ENCODE results near the gene VTI1B. TPM values are rescaled to one million over a fixed set of nuclear protein-coding genes. Genes with fewer than 3 reads are reported as not detected.
"Not testable (repeated sequence)": the region's sequence is repeated elsewhere in the genome, so short reads cannot be mapped to it uniquely, and the experiment has no call there.

The VTI1B gene
- polyA plus RNA-seq (2013, experiment 1 of 2; ENCODE audit: insufficient read length), result 136 TPM
- 128 TPM for polyA plus RNA-seq (2013, experiment 2 of 2; ENCODE audit: insufficient read length)

- peak; percentile 80 for DNase-seq
Observed at GRCh38 chr14:67674480-67675218, at the start of gene VTI1B. VTI1B (minus strand) TSS chr14:67674632; CDS start chr14:67674489, 143 bp downstream.

GRCh38 chr14:67722293-67722692 is 47.9 kb upstream of the VTI1B start:
- no peak for DNase-seq

DNA sequence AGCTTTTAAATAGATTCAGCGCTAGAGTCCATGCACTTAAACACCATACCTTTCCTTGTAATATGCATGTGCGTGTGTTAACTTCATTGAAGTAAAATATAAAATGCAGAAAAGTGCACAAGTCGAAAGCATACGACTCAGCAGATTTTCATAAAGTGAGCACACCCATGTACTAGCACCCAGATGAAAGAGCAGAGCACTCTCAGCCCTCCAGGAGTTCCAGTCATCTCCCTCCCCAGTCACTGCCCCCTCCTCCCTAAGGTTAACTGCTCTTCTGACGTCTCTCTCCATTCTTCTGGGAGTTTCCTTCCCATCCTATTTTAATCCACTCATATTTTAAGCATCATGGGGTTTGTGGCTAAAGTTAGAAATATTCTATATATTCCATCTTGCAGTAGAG is 47.4 kb upstream of the VTI1B start:
- DNase-seq, result no peak

GRCh38 chr14:67719866-67720265 is 45.4 kb upstream of the VTI1B start:
- no peak for DNase-seq

DNA sequence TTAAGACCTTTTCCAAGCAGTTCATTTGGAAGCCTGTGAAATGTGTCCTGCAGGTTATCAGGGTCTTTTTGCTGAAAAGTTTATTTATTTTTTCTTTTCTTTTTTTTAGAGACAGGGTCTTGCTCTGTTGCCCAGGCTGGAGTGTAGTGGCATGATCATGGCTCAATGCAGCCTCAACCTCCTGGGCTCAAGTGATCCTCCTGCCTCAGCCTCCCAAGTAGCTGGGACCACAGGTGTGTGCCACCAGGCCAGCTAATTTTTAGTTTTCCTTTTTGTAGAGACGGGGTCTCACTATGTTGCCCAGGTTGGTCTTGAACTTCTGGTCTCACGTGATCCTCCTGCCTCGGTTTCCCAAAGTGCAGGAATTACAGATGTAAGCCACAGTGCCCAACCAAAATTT is 45.0 kb upstream of the VTI1B start:
- not testable (repeated sequence) for DNase-seq

DNA sequence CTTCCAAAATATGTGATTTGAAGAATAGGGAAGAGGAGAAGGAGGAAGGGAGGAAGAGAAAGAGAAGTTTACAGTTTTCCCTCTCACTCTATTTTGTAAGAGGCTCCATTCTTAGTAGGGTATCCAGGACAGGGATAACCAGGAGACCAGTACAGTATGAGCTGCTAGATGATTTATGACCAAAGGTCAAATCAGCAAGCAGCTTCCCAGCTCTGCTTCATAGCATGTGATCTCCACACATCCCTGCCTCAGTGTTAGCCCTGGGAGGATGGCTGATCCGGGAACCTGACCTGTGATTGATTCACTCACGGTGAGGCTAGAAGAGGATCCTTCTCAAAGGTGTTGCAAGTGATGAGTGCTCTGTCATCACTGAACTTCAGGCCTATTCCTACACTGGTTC is 43.8 kb upstream of the VTI1B start:
- no peak for DNase-seq

- DNase-seq, result no peak
Observed at GRCh38 chr14:67717048-67717447, 42.6 kb upstream of the VTI1B start.

GRCh38 chr14:67710209-67710608 is 35.8 kb upstream of the VTI1B start:
- DNase-seq, result no peak

- DNase-seq, result not testable (repeated sequence)
Observed at GRCh38 chr14:67709796-67710195, 35.4 kb upstream of the VTI1B start.

DNA sequence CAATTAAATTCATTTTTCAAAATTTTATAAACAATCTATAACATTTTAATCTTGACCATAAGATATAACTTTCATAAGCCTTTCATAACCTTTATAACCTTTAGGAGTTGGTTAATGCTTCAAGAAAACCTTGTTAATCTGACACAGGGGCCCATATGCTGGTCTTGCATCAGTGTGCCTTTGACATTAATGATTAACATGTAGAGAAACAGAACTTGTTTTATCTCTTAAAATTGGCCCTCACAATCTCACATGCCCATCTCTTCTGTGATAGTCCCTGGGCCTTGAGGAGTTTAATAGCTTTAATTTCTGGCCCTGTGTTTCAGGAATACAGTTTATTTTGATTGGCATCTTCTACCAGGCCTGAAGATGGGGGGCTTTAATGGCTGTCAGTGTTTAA is 34.9 kb upstream of the VTI1B start:
- not testable (repeated sequence) for DNase-seq

- DNase-seq, result no peak
Observed at GRCh38 chr14:67705211-67705610, 30.8 kb upstream of the VTI1B start.

DNA sequence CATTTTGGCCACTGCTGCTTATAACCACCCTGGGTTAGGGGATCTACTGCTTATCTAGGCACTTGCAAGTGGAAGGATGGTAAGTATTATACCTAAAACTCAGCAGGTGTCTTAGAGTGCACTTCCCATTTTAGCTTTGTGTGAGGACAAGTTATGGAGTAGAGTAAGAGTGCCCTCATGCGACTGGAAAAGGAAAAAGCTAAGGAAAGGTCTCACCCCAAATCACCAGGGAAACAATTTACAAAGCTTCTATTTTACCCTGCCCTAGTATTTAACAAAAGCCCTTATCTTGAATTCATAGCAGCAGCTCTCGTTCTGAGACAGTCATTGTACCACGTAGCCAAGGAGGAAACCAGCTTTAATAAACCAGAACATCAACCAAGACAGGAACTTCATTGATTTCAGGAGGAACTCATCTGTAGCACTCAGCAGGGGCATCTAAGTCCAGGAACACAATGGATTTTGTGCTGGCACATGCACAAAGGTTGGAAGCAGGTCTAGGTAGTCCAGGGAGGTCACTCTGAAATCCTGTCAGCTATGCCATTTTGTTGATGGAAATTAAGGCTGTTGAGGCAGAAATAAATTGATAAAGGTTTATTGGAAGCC is 30.2 kb upstream of the VTI1B start:
- DNase-seq, result peak; percentile 48

DNA sequence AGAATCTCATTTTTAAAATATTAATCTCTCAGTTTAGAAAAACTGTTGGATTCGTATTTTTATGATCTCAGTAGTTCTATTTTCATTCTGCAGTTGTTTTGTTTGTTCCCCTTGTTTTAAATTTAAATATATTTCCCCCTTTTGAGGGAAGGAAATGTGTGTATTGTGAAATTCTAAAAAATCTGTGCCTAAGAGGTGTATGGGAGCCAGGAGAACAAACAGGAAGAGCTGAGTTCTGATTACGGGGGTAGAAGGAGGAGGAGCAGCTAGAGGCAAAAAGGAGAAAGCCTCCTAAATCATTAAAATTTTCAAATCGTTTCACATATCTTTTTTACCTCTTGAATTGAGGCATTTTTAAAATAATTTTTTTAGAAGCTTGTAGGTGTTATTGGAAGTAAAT is 29.6 kb upstream of the VTI1B start:
- DNase-seq, result no peak

DNA sequence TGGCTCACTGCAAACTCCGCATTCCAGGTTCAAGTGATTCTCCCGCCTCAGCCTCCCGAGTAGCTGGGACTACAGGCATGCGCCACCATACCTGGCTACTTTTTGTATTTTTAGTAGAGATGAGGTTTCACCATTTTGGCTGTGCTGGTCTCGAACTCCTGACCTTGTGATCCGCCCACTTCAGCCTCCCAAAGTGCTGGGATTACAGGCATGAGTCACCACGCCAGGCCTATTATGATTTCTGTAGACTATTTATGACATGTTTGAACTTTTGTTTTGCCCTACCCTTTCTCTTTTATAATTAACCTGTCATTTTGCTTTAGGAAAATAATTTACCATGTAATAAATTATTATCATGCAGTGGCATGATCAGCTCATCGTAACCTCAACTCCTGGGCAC is 27.1 kb upstream of the VTI1B start, which contains the start of gene RDH12:
Gene RDH12 (plus strand): TSS at position 395 of the 400 bp plus-strand sequence. CDS start 20,757 bp downstream, outside the sequence.
- DNase-seq, result not testable (repeated sequence)

DNA sequence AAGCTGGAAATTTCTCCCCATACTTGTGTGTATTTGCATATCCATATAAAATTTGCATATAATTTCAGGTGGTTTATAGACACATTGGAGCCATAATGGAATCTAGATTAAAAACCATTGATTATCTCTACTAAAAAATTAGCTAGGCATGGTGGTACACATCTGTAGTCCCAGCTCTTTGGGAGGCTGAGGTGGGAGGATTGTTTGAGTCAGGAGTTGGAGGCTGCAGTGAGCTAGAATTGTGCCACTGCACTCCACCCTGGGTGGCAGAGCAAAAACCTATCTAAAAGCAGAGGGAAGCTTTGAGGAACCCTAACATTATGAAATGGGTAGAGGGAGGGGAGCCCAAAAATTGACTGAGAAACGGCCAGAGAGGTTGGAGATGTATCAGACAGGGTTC is 23.7 kb upstream of the VTI1B start:
- no peak for DNase-seq

DNA sequence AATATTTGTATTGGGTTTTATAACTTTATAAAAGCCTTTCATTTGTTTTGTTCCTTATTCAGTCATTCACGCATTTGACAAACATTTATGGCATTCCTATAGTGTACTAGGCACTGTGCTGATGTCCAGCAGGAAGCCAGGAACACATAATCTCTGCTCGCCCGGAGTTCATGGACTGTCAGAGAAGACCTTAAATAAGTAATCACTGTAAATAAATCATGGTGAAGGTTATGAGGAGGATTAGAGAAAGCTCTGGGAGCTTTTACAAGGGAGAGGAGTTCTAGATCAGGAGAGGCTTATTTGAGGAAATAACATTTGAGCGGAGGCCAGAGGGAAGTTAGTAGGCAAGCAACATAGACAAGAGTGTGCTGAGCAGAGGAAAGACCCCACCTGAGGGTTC is 22.6 kb upstream of the VTI1B start:
- DNase-seq, result no peak

DNA sequence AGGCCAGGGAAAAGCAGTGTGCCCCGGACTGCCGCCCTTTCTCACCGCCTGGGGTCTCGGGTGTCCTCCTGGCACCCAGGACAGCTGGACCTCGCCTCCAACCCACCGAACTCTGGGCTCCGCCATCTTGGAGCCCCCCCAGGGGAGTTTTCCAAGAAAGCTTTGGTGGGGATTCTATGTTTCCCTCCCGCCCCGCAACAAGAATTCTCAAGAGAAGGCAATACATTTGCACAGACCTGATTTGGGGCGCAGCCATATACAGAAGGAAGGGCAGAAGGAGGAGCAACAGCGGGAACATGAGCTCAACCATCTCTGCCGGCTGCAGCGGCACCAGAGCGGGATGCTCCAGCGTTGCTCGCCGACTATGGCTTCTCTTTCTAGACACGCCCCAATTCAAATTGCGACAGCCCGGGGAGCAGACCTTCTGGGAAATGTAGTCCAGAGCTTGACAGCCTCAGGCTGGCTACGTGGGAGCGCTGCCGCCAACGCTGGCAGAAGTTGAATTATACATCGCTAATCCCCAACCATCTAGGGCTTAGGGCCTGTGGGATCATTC is 21.0 kb upstream of the VTI1B start, which contains the start of gene RDH11:
Gene RDH11 (minus strand): TSS at position 371 of the 556 bp plus-strand sequence. CDS start 61 bp downstream, at position 310.
- DNase-seq, result peak; percentile 95

DNA sequence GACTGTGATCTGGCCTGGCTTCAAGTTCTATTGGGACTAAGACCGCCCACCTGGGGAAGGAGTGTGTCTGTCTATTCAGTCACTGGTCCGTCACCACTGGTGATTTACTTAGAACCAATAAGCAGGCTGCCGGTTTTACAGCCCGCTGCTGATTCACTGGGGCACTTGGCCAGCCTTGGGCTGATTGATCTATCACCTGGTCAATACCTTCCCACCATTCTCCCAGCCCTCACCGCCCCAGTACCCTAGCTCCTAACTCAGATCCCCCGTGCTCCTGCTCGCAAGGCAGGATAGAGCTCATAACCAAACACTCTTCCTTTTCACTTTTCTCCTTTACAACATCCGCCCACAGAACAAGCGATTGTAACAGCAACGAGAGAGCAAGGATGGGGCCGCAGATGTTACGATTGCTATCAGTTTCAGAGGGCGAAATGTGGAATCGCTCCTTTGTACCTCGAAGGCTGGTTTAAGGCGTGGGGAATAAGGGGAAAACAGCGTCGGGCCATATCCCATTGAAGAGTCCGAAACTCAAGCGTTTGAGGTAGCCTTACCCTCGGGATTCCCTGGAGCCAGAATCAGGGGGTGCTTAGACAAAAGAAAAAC is 20.5 kb upstream of the VTI1B start:
- peak; percentile 86 for DNase-seq

DNA sequence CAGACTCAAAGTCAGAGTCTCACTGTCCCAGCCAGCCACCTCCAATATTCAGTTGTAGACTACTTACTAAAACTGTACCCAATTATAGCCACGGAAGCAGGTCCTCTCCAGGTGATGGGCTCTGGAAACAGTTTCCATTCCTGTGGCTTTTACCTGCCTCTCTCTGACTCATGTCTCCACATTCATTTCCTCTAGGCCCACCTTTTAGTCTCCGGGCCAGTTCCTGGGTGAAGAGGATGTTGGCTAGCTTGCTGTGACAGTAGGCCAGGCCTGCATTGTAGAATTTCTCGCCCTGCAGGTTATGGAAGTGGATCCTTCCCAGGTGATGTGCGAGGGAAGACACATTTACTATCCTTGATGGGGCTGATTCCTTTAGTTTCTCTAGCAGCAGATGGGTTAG is 15.6 kb upstream of the VTI1B start:
- no peak for DNase-seq

DNA sequence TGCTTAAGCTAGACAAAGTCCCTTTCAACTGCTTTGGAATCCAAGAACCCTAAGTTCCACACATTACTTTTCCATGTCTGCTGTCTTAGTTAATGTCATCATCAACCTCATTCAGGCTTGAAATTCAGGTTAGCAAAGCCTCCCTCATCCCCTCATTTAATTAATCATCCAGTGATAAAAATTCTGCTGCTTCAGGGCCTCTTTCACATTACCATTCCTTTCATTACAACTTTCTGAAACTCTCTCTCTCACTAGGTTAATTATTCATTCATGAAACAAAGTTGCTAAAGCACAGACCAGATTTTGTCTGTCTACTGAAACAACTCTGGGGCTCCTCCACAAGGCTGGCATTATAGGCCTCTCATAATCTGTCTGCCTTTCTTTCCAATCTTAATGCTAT is 9.4 kb upstream of the VTI1B start:
- no peak for DNase-seq

GRCh38 chr14:67680941-67681340 is 6.5 kb upstream of the VTI1B start:
- no peak for DNase-seq

- peak; percentile 70 for DNase-seq
Observed at GRCh38 chr14:67680121-67680602, 5.7 kb upstream of the VTI1B start.

DNA sequence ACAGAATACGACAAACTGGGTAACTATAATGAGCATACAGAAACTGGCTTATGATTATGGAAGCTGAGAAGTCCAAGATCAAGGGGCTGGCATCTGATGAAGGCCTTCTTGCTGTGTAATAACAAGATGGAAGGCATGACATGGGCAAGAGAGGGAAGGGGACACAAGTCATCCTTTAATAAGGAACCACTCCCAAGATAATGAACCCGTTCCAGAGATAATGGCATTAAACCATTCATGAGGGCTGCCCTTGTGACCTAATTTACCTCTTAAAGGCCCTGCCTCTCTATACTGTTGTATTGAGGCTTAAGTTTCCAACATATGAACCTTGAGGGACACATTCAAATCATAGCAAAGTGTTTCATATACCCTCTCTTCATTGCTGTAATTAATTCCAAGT is 4.6 kb upstream of the VTI1B start:
- no peak for DNase-seq

All from fibroblast of skin of back (primary cell).